Activated CD4-positive, alpha-beta T cell treated with anti-CD3 and anti-CD28 coated beads, Interleukin-10, Interleukin-2, amounts not matched to agents 100 ng/mL and 50 ng/mL, durations not matched to agents 16 hours and 8 hours (primary cell): ENCODE data around the gene S100A2.
A peak's percentile ranks its signal among the peaks of the same experiment; 100 is the strongest.

Source experiments
- DNase-seq: peaks from one replicate; pipeline ENCODE4 v3.0.0-alpha.2; 2020

The S100A2 gene

GRCh38 chr1:153543736-153544135, 21.9 kb downstream of the S100A2 start:
- DNase-seq, result no peak

- no peak for DNase-seq
Observed at GRCh38 chr1:153542956-153543711, 22.5 kb downstream of the S100A2 start.

- DNase-seq, result no peak
Observed at GRCh38 chr1:153541641-153542590, 23.7 kb downstream of the S100A2 start.

GRCh38 chr1:153540394-153541361, 25.0 kb downstream of the S100A2 start, which contains the start of gene S100A5:
Gene S100A5 (minus strand): TSS chr1:153540934. CDS start chr1:153540191, 743 bp downstream.
- DNase-seq, result peak; percentile 86

GRCh38 chr1:153539395-153540093, 26.1 kb downstream of the S100A2 start:
- no peak for DNase-seq

- no peak for DNase-seq
Observed at GRCh38 chr1:153538315-153538821, 27.3 kb downstream of the S100A2 start.

- DNase-seq, result no peak
Observed at GRCh38 chr1:153537376-153537730, 28.3 kb downstream of the S100A2 start.

- DNase-seq, result no peak
Observed at GRCh38 chr1:153536671-153537375, 28.8 kb downstream of the S100A2 start.

GRCh38 chr1:153536012-153536670, 29.5 kb downstream of the S100A2 start:
- DNase-seq, result peak; percentile 90

- DNase-seq, result peak; percentile 74
Observed at GRCh38 chr1:153535242-153536011, 30.2 kb downstream of the S100A2 start, which contains the start of gene S100A6. Gene S100A6 (minus strand): TSS chr1:153535991. CDS start chr1:153535339, 652 bp downstream.

- no peak for DNase-seq
Observed at GRCh38 chr1:153534925-153535241, 30.8 kb downstream of the S100A2 start.

- no peak for DNase-seq
Observed at GRCh38 chr1:153534226-153534924, 31.3 kb downstream of the S100A2 start.

GRCh38 chr1:153533689-153534201, 31.9 kb downstream of the S100A2 start:
- DNase-seq, result peak; percentile 46

- peak; percentile 90 for DNase-seq
Observed at GRCh38 chr1:153532769-153533599, 32.7 kb downstream of the S100A2 start.

- peak; percentile 91 for DNase-seq
Observed at GRCh38 chr1:153532181-153532580, 33.5 kb downstream of the S100A2 start.

GRCh38 chr1:153531638-153532037, 34.0 kb downstream of the S100A2 start:
- DNase-seq, result no peak

- no peak for DNase-seq
Observed at GRCh38 chr1:153527683-153528040, 38.0 kb downstream of the S100A2 start.
